CD8-positive, alpha-beta memory T cell (primary cell): Measurements from ENCODE around the gene ZNF334. TPM values are rescaled to one million over a fixed set of nuclear protein-coding genes. Genes with fewer than 3 reads are reported as not detected.
A peak's percentile ranks its signal among the peaks of the same experiment; 100 is the strongest.

ENCODE experiments used
- CTCF ChIA-PET: fragments of 350-600 bp; sonication (Branson Sonifier 250); formaldehyde crosslinking; loops from one replicate; lab custom pipeline; 2021; ENCODE audit warnings: antibody characterized with exemption; lab: Charles Lee
- POLR2A ChIA-PET: fragments of 350-600 bp; sonication (Branson Sonifier 250); formaldehyde crosslinking; loops from one replicate; lab custom pipeline; 2021; ENCODE audit warnings: antibody characterized with exemption; lab: Charles Lee
- DNase-seq, 5 donors: peaks; one replicate each; pipeline versions ENCODE4 v3.0.0 to v3.0.0-alpha.2; 2020 to 2022; ENCODE audit warnings: mixed read lengths in 1 of 5
- H3K27ac ChIP-seq: one replicate; pipeline ENCODE4 v1.7.0; 2013; ENCODE audit warnings: low read depth, mild to moderate bottlenecking, low read length, moderate library complexity
- H3K27me3 ChIP-seq: 2 replicates; pipeline ENCODE4 v1.7.0; 2013; ENCODE audit warnings: low read length, mild to moderate bottlenecking; ENCODE audit not compliant: insufficient read depth, poor library complexity, severe bottlenecking
- H3K36me3 ChIP-seq: 2 replicates; pipeline ENCODE4 v1.7.0; 2013; ENCODE audit warnings: mild to moderate bottlenecking, low read length, moderate library complexity; ENCODE audit not compliant: insufficient read depth
- H3K4me1 ChIP-seq: 2 replicates; pipeline ENCODE4 v1.7.0; 2013; ENCODE audit warnings: mild to moderate bottlenecking, low read length, moderate library complexity; ENCODE audit not compliant: insufficient read depth
- H3K4me3 ChIP-seq: 2 replicates; pipeline ENCODE4 v1.7.0; 2013; ENCODE audit warnings: mild to moderate bottlenecking, low read length
- H3K9me3 ChIP-seq: 2 replicates; pipeline ENCODE4 v1.7.0; 2013; ENCODE audit warnings: mild to moderate bottlenecking, low read length
- H3K27ac Mint-ChIP-seq, 8 donors: one replicate each; pipeline ENCODE4 v1.8.0; 2020 to 2021; ENCODE audit warnings: mixed read lengths in 8 of 8, mild to moderate bottlenecking in 6 of 8, inconsistent platforms in 3 of 8, moderate library complexity in 3 of 8
- H3K27me3 Mint-ChIP-seq, 2 donors: one replicate each; pipeline ENCODE4 v1.8.0; 2020 to 2021; ENCODE audit warnings: mixed read lengths in 2 of 2, mild to moderate bottlenecking in 1 of 2, moderate library complexity in 1 of 2
- H3K36me3 Mint-ChIP-seq, 3 donors: one replicate each; pipeline ENCODE4 v1.8.0; 2020 to 2021; ENCODE audit warnings: mixed read lengths in 3 of 3, inconsistent platforms in 1 of 3, mild to moderate bottlenecking in 1 of 3
- H3K4me1 Mint-ChIP-seq, 3 donors: one replicate each; pipeline ENCODE4 v1.8.0; 2020 to 2021; ENCODE audit warnings: mixed read lengths in 3 of 3, inconsistent platforms in 1 of 3, mild to moderate bottlenecking in 1 of 3
- H3K4me3 Mint-ChIP-seq, 7 donors: one replicate each; pipeline ENCODE4 v1.8.0; 2020 to 2021; ENCODE audit warnings: mixed read lengths in 7 of 7, mild to moderate bottlenecking in 6 of 7, moderate library complexity in 4 of 7, inconsistent platforms in 2 of 7
- H3K9me3 Mint-ChIP-seq, 5 donors: one replicate each; pipeline ENCODE4 v1.8.0; 2020 to 2022; ENCODE audit warnings: mixed read lengths in 5 of 5, mild to moderate bottlenecking in 3 of 5, moderate library complexity in 2 of 5, inconsistent platforms in 1 of 5
- polyA plus RNA-seq: library from polyadenylated mRNA; unstranded; fragments of 300-500 nt; fragmentation: Illumina TruSeq; gene quantifications from one replicate; pipeline ENCODE4 v1.2.3, GENCODE V29; 2021
- total RNA-seq, 2 experiments: library from RNA; stranded (reverse); gene quantifications; one replicate each; pipeline ENCODE4 v1.2.3, GENCODE V29; 2021

The ZNF334 gene
- total RNA-seq: 1 to 10 TPM; 1.3 to 1.4 TPM
- polyA plus RNA-seq: not detected

DNA sequence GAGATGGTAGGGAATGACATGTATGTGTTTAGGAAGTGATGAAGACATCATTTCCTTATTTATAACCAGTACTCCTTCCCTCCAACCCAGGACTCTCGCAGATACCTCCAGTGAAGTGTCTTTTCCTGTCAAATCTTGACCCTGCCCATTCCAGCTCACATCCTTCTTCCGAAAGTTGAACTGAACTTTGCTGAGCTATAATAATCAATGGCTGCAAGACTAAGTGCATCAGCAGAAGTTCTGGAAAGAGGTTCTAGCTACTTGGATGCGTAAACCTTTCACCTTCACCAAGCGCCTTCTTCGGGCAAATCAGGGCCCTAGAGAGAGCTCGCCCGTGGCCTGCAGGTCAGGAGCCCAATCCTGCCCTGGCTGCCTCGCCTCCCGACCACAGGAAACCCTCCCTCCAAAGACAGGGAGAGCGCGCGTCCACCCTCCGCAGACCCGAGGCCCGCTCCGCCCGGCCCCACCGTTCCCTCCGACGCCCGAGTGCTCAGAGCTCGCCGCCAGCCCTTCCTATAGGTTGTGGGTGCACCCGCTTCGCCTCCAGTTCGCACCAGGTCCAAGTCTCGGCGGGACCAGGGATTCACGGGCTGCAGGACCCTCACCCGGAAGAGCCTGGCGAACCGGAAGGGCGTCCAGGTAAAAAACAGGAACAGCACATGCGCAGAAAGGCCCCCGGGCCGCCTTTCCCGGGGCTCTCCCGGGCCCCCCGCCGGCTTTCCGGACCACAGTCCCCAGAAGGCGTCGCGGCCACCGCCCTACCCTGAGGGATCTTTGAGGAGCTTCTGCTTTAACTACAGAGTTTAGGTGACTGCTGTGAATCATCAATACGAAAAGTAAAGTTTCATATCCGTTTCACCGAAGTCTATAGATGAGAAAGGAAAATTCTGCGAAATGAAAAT, at the start of gene ZNF334:
Gene ZNF334, minus strand, starts transcription at position 617 of the 902 bp plus-strand sequence. CDS start 1,457 bp downstream, outside the sequence.
- POLR2A ChIA-PET: no interaction called here
- CTCF ChIA-PET: interaction anchor here (0.8 kb wide), 1 partner anchor 169 kb away, joined by 3 read pairs; no protein-coding TSS in a partner anchor

DNA sequence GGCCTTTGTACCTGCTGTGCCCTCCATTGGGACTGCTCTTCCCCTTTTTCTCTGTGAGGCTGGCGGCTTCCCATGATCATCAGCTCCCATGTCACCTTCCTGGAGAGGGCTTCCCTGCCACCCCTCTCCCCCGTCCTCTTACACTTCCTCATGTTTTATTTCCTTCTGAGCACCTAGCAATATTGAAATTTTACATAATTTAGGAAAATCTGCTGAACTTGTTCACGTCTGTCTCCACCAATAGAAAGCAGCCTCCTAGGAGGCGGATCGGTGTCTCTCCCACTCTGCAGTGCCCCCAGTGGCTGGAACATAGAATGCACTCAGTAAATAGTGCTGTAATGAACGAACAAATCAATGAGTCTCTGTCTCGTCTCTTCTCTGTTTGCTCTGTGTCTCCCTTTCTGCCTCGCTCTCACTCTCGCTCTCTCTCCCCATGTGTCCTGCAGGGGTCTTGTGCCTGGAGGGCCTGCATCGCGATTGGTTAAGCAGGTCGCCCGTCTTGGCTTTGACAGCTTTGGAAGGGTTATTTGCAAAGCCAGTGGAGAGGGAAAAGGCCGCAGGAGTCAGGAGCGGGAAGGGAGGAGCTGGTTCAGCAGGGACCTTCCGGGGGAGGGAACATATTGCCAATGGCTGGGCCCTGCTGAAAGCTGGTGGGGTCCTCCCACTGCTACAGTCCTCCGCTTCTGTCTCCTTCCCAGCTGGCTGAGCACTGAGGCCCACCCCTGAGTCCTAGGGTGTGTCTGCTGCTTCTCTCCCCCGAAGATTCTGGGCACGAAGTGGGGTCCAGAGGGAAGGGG, 49.2 kb upstream of the ZNF334 start:
- Histone ChIP-seq H3K4me1 (peaks cover 5% of the 10 kb centered on the region), H3K9me3 (no peaks in the 10 kb centered on the region), H3K4me3 (peak overlapping the region; percentile 39), H3K27me3 (no peaks in the 10 kb centered on the region), H3K27ac (no peak overlapping the region), H3K36me3 (no peaks in the 10 kb centered on the region)
- POLR2A ChIA-PET: no interaction called here
- peaks cover 6 to 8% of the 10 kb centered on the region in 2 donors for H3K27me3 Mint-ChIP-seq
- CTCF ChIA-PET: interaction anchor here (0.7 to 1.1 kb wide), 3 partner anchors 10 to 18 kb away, joined by 3 to 4 read pairs (median 3); partner anchors contain the start of gene OCSTAMP
- H3K4me1 Mint-ChIP-seq: peaks cover 0 to 10% (median 2%) of the 10 kb centered on the region in 3 donors
- H3K9me3 Mint-ChIP-seq: no peaks in the 10 kb centered on the region
- H3K27ac Mint-ChIP-seq: no peak overlapping the region
- no peaks in the 10 kb centered on the region for H3K36me3 Mint-ChIP-seq
- no peak overlapping the region for H3K4me3 Mint-ChIP-seq
- DNase-seq: peak in 4 of 5 donors; percentile 19 to 38 (median 34)

More for the DNA sequence above, at the start of gene ZNF334:
- Histone ChIP-seq H3K4me1 (no peaks in the 10 kb centered on the region), H3K4me3 (peak within 1 kb of the TSS; percentile 39), H3K27ac (no peak within 1 kb of the TSS), H3K9me3 (no peaks in the 10 kb centered on the region), H3K27me3 (peaks cover 5% of the 10 kb centered on the region), H3K36me3 (no peaks in the 10 kb centered on the region)
- peaks cover 5 to 11% (median 6%) of the 10 kb centered on the region in 3 donors for H3K4me1 Mint-ChIP-seq
- H3K9me3 Mint-ChIP-seq: no peaks in the 10 kb centered on the region
- H3K36me3 Mint-ChIP-seq: peaks cover 0 to 2% (median 0%) of the 10 kb centered on the region in 3 donors
- DNase-seq: no peak
- peak within 1 kb of the TSS in 1 of 8 donors; percentile 27 for H3K27ac Mint-ChIP-seq
- peaks cover 30 to 51% of the 10 kb centered on the region in 2 donors for H3K27me3 Mint-ChIP-seq
- H3K4me3 Mint-ChIP-seq: peak within 1 kb of the TSS; percentile 44 to 90 (median 64)

DNA sequence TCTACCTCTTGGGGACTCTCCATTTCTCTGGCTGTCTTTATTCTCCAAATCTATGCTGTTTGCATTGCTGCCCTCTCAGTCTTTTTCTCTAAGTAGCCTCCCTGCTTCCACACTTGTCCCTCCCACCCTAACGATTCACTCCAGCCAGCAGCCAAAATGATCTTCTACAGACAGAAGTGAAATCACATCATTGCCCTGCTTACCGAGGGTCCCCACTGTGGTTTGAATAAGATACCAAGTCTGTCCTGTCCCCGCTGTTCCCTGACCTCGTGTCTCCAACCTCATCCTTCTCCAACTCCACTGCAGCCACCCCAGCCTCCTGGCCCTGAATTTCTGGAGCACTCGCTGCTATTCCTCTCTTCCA, 48.6 kb upstream of the ZNF334 start:
- H3K4me3 Mint-ChIP-seq: no peak overlapping the region
- H3K27ac Mint-ChIP-seq: no peak overlapping the region
- DNase-seq: no peak
- ChIA-PET CTCF (interaction anchor here (1.3 kb wide), 1 partner anchor 18 kb away, joined by 3 read pairs; no protein-coding TSS in a partner anchor), POLR2A (no interaction called here)
- Histone ChIP-seq H3K9me3 (no peaks in the 10 kb centered on the region), H3K27me3 (no peaks in the 10 kb centered on the region), H3K4me3 (peak overlapping the region; percentile 39), H3K27ac (no peak overlapping the region), H3K36me3 (no peaks in the 10 kb centered on the region), H3K4me1 (peaks cover 5% of the 10 kb centered on the region)
- H3K36me3 Mint-ChIP-seq: no peaks in the 10 kb centered on the region
- peaks cover 4% of the 10 kb centered on the region in 2 donors for H3K27me3 Mint-ChIP-seq
- no peaks in the 10 kb centered on the region for H3K9me3 Mint-ChIP-seq
- H3K4me1 Mint-ChIP-seq: peaks cover 0 to 10% (median 2%) of the 10 kb centered on the region in 3 donors

DNA sequence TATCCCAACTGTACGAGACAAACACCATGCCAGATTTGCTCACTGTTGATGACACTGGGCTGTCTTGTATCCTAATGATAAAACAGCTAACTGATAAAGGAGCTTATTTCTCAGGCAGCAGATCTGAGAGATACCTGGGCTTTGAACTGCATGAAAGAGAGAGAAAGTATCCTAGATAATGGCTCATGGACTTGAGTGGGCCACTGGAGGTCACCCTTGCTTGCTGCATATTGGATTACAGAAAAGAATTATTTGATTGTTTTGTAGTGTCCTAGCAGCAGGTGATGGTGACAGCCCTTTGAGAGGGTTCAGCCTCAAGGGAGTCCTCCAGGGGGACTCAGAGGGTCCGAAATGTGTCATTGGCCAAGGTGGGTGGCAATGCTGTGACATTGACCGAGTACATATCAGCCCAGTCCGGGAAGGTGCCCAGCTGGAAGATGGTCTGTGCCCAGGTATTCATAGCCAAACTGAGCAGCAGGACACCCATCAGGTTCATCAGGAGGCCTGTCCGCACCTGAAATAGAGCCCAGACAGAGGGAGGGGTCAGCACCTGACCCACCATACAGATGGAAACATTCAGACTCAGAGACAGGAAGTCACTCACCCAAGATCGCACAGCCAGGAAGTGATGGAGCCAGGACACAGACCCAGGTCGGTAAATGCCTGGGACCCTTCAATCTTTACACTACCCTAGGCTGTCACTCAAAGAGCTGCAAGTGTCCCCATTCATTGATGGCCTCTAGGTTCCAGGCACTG, 46.5 kb upstream of the ZNF334 start:
- CTCF ChIA-PET: no interaction called here
- no peak overlapping the region for H3K27ac ChIP-seq
- H3K9me3 ChIP-seq: no peaks in the 10 kb centered on the region
- peaks cover 5% of the 10 kb centered on the region for H3K4me1 ChIP-seq
- peaks cover 0 to 1% of the 10 kb centered on the region in 2 donors for H3K27me3 Mint-ChIP-seq
- H3K9me3 Mint-ChIP-seq: no peaks in the 10 kb centered on the region
- no peak for DNase-seq
- peak overlapping the region in 1 of 8 donors; percentile 27 for H3K27ac Mint-ChIP-seq
- POLR2A ChIA-PET: no interaction called here
- no peaks in the 10 kb centered on the region for H3K36me3 Mint-ChIP-seq
- H3K27me3 ChIP-seq: no peaks in the 10 kb centered on the region
- H3K36me3 ChIP-seq: no peaks in the 10 kb centered on the region
- H3K4me3 ChIP-seq: no peak overlapping the region
- H3K4me3 Mint-ChIP-seq: no peak overlapping the region
- peaks cover 2 to 11% (median 6%) of the 10 kb centered on the region in 3 donors for H3K4me1 Mint-ChIP-seq

DNA sequence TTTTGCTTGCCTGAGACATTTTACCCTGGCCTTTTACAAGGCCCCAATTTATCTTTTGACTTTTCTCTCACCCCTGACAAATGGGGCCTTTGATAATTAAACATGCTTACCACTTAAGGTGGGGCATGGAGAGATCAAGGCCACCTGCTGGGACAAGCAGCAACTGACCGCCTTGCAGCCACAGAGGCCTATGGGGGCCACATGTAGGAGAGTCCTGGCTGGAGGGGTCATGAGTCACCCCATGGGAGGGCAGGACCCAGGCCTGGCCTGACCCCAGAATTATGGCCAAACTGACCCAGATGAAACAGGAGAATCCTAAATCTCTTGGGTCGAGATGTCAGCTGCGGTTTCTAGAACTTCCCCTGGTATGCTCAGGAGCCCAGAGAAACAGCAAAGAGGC, 45.6 kb upstream of the ZNF334 start:
- Histone ChIP-seq H3K36me3 (no peaks in the 10 kb centered on the region), H3K4me1 (peaks cover 5% of the 10 kb centered on the region), H3K27me3 (no peaks in the 10 kb centered on the region), H3K4me3 (no peak overlapping the region), H3K27ac (no peak overlapping the region), H3K9me3 (no peaks in the 10 kb centered on the region)
- Mint-ChIP-seq H3K9me3 (no peaks in the 10 kb centered on the region), H3K36me3 (no peaks in the 10 kb centered on the region), H3K4me1 (peaks cover 3 to 13% (median 7%) of the 10 kb centered on the region in 3 donors), H3K27me3 (peaks cover 0 to 1% of the 10 kb centered on the region in 2 donors), H3K4me3 (no peak overlapping the region), H3K27ac (no peak overlapping the region)
- CTCF ChIA-PET: no interaction called here
- POLR2A ChIA-PET: no interaction called here
- DNase-seq: no peak

DNA sequence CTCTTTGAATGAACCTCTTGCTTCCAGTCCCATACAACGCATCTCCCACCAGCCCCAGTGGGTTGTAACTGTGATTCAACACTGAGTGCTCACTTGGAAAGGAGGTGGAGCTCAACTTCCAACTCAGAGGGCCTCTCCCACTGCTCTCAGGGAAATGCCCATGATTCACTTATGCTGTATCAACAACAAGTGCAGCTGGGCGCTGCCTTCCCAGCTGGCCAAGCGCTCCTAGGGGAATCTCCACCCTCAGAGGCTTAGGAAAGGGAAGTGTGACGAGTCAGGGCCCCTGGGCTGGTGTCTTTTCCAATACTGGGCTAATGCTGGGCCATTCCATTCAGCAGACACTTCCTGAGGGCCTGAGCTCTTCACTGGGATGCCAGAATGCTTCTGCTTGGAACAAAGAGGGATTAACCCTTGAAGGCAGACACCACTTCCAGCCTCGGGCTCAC, 45.2 kb upstream of the ZNF334 start:
- ChIA-PET POLR2A (no interaction called here), CTCF (no interaction called here)
- DNase-seq: no peak
- Mint-ChIP-seq H3K27me3 (peaks cover 0 to 1% of the 10 kb centered on the region in 2 donors), H3K27ac (no peak overlapping the region), H3K36me3 (no peaks in the 10 kb centered on the region), H3K4me3 (no peak overlapping the region), H3K9me3 (no peaks in the 10 kb centered on the region), H3K4me1 (peaks cover 4 to 13% (median 7%) of the 10 kb centered on the region in 3 donors)
- no peak overlapping the region for H3K4me3 ChIP-seq
- H3K9me3 ChIP-seq: no peaks in the 10 kb centered on the region
- H3K36me3 ChIP-seq: no peaks in the 10 kb centered on the region
- H3K27me3 ChIP-seq: no peaks in the 10 kb centered on the region
- H3K27ac ChIP-seq: no peak overlapping the region
- peaks cover 5% of the 10 kb centered on the region for H3K4me1 ChIP-seq

DNA sequence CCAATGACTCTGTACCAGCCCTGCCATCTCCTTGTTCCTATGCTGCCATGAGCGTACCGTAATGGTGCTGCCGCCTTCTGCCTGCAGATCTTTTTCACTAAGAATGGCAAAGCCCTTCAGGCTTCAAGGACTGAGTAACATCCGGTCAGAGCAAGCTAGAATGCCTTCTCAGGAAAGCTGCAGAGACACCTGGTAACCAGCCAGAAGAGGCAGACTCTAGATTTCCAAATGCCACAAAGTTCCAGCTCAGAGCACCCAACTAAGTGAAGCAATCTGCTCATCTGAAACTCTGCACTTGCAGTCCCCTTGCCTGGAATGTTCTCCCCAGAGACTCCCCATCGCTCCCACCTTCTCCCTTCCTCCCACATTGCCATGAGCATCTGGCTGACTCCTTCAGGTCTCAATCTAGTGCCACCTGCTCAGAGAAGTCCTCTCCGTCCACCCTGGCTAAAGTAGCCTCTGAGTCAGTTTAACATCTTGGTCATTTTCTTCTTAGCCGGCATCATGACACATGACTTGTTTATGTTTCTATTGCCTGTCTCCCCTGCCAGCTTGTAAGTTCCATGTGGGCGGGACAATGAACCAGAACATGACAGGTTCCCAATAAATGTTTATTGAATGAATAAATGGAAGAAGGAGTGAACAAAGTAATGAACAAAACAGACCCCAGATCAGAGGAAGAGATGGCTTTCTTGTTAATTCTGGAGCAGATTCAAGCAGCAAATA, 44.0 kb upstream of the ZNF334 start:
- CTCF ChIA-PET: interaction anchor here (0.7 kb wide), 1 partner anchor 8 kb away, joined by 3 read pairs; no protein-coding TSS in a partner anchor
- Mint-ChIP-seq H3K36me3 (no peaks in the 10 kb centered on the region), H3K4me1 (peaks cover 15 to 25% (median 19%) of the 10 kb centered on the region in 3 donors), H3K27me3 (peaks cover 0 to 1% of the 10 kb centered on the region in 2 donors), H3K9me3 (no peaks in the 10 kb centered on the region), H3K27ac (peak overlapping the region in 1 of 8 donors; percentile 71), H3K4me3 (no peak overlapping the region)
- H3K27ac ChIP-seq: no peak overlapping the region
- POLR2A ChIA-PET: no interaction called here
- no peaks in the 10 kb centered on the region for H3K36me3 ChIP-seq
- no peak for DNase-seq
- no peaks in the 10 kb centered on the region for H3K9me3 ChIP-seq
- H3K27me3 ChIP-seq: no peaks in the 10 kb centered on the region
- H3K4me3 ChIP-seq: no peak overlapping the region
- H3K4me1 ChIP-seq: peaks cover 16% of the 10 kb centered on the region
